ENCODE measurements around the gene MYOM3.
"Not testable (repeated sequence)": the region's sequence is repeated elsewhere in the genome, so short reads cannot be mapped to it uniquely, and the experiment has no call there.

The MYOM3 gene

GRCh38 chr1:24065304-24065703 is 46.6 kb downstream of the MYOM3 start:
- no peak overlapping the region for H3K4me3 ChIP-seq (ENCODE audit: low read length)
- no peaks in the 10 kb centered on the region for H3K36me3 ChIP-seq (ENCODE audit: control insufficient read depth, insufficient read depth, low read length)
- no peaks in the 10 kb centered on the region for H3K4me1 ChIP-seq (ENCODE audit: control insufficient read depth, insufficient read depth, low read length)
- H3K27me3 ChIP-seq (ENCODE audit: control insufficient read depth, insufficient read depth, low read length), result no peaks in the 10 kb centered on the region
- H3K9ac ChIP-seq (ENCODE audit: low read length), result no peak overlapping the region
- H3K27ac ChIP-seq (ENCODE audit: low read depth, low read length), result no peak overlapping the region

DNA sequence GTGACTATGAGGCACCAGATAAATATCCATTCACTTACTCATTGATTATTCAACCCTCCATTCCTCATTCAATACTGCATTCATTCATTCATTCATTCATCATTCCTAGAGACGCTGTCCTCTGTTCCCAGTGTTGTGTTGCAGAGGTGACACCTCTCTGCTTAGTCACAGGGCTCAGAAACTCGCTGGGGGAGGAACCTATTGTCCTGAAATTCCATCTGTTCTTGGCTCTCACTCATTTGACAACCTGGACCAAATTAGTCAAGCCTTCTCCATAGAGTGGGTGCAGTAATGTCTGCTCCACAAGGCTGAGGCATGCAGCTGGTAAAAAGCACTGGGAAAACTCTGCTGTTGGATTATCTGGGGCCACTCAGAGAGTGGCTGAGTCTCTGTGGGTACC is 49.7 kb downstream of the MYOM3 start:
- no peak overlapping the region for H3K27ac ChIP-seq (ENCODE audit: low read depth, low read length)
- no peaks in the 10 kb centered on the region for H3K36me3 ChIP-seq (ENCODE audit: control insufficient read depth, insufficient read depth, low read length)

DNA sequence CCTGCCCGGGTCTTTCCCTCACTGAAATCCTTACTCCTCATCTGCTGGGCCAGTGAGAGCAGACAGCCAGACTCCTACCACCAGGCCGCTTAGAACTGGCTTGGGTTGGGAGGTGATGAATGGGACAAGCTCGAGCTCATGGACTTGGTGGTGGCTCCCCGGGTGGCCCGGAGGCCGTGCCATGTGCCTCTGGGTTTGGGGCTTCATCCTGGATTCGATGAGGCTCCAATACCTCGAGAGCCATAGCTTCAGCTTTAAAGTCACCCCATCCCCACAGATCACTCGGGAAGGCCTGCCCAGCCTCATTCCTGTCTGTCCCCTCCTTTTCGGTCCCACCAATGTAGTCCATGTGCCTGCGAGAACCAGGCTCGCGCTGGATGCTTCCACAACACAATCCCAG is 51.5 kb downstream of the MYOM3 start:
- Histone ChIP-seq H3K4me3 (ENCODE audit: low read length) (no peak overlapping the region), H3K9ac (ENCODE audit: low read length) (no peak overlapping the region), H3K36me3 (ENCODE audit: control insufficient read depth, insufficient read depth, low read length) (no peaks in the 10 kb centered on the region), H3K27ac (ENCODE audit: low read depth, low read length) (no peak overlapping the region), H3K27me3 (ENCODE audit: control insufficient read depth, insufficient read depth, low read length) (no peaks in the 10 kb centered on the region), H3K4me1 (ENCODE audit: control insufficient read depth, insufficient read depth, low read length) (no peaks in the 10 kb centered on the region)

More for the DNA sequence above, 49.7 kb downstream of the MYOM3 start:
- H3K4me1 ChIP-seq (ENCODE audit: control insufficient read depth, insufficient read depth, low read length), result no peaks in the 10 kb centered on the region
- H3K4me3 ChIP-seq (ENCODE audit: low read length), result no peak overlapping the region
- H3K27me3 ChIP-seq (ENCODE audit: control insufficient read depth, insufficient read depth, low read length), result no peaks in the 10 kb centered on the region
- no peak overlapping the region for H3K9ac ChIP-seq (ENCODE audit: low read length)

DNA sequence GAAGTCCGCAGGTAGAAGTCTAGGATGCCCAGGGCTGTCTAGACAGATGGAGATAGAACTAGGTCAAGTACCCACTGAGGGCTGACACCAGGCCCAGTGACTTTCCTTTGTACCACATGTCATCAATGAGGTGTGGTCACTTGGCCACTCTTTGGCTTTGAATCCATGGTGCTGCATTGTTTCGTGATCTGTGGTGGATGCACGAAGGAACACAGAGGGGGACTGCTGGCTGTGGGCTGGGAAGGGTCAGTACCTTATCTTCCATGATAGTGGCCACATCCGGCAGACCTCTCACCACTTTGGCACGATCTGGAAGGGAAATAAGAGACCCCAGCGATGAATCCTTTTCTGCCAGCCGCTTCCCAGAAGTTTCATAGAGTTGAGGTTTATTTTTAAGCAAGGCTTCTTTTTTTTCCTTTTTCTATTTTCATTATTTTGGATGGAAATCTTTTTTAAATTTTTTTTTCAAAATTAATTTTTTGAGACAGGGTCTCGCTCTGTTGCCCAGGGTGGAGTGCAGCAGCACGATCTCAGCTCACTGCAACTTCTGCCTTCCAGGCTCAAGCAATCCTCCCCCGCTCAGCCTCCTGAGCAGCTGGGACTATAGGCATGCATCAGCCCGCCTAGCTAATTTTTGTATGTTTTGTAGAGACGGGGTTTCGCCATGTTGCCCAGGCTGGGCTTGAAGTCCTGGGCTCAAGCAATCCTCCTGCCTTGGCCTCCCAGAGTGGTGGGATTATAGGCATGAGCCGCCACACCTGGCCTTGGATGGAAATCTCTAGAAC is 53.1 kb downstream of the MYOM3 start:
- H3K9ac ChIP-seq (ENCODE audit: low read length), result no peak overlapping the region
- H3K4me3 ChIP-seq (ENCODE audit: low read length), result no peak overlapping the region
- H3K4me1 ChIP-seq (ENCODE audit: control insufficient read depth, insufficient read depth, low read length), result no peaks in the 10 kb centered on the region
- H3K27me3 ChIP-seq (ENCODE audit: control insufficient read depth, insufficient read depth, low read length), result no peaks in the 10 kb centered on the region
- no peaks in the 10 kb centered on the region for H3K36me3 ChIP-seq (ENCODE audit: control insufficient read depth, insufficient read depth, low read length)
- no peak overlapping the region for H3K27ac ChIP-seq (ENCODE audit: low read depth, low read length)

DNA sequence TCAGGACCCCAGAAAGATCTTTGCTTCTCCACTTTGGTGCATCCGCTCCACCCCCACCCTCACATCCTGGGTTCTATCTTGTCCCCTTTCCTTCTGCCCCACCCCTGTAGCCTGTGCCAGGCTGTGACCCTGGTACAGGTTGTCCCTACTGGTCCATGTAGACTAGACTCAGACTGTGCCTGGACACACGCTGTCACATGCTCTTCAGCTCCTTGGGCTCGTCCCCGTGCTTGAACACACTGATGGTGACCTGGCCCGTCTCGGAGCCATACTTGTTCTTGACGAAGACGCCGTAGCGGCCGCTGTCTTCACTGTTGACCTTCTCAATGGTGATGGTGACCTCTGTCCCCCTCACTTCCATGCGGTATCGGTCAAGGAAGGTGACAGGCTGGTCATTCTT is 54.8 kb downstream of the MYOM3 start:
- H3K27me3 ChIP-seq (ENCODE audit: control insufficient read depth, insufficient read depth, low read length), result no peaks in the 10 kb centered on the region
- no peak overlapping the region for H3K9ac ChIP-seq (ENCODE audit: low read length)
- no peak overlapping the region for H3K4me3 ChIP-seq (ENCODE audit: low read length)
- no peaks in the 10 kb centered on the region for H3K36me3 ChIP-seq (ENCODE audit: control insufficient read depth, insufficient read depth, low read length)
- no peak overlapping the region for H3K27ac ChIP-seq (ENCODE audit: low read depth, low read length)
- H3K4me1 ChIP-seq (ENCODE audit: control insufficient read depth, insufficient read depth, low read length), result no peaks in the 10 kb centered on the region

- H3K36me3 ChIP-seq (ENCODE audit: control insufficient read depth, insufficient read depth, low read length), result no peaks in the 10 kb centered on the region
- no peaks in the 10 kb centered on the region for H3K4me1 ChIP-seq (ENCODE audit: control insufficient read depth, insufficient read depth, low read length)
- no peaks in the 10 kb centered on the region for H3K27me3 ChIP-seq (ENCODE audit: control insufficient read depth, insufficient read depth, low read length)
- no peak overlapping the region for H3K27ac ChIP-seq (ENCODE audit: low read depth, low read length)
- H3K4me3 ChIP-seq (ENCODE audit: low read length), result no peak overlapping the region
- no peak overlapping the region for H3K9ac ChIP-seq (ENCODE audit: low read length)
Measured at GRCh38 chr1:24055681-24056080, 56.3 kb downstream of the MYOM3 start.

DNA sequence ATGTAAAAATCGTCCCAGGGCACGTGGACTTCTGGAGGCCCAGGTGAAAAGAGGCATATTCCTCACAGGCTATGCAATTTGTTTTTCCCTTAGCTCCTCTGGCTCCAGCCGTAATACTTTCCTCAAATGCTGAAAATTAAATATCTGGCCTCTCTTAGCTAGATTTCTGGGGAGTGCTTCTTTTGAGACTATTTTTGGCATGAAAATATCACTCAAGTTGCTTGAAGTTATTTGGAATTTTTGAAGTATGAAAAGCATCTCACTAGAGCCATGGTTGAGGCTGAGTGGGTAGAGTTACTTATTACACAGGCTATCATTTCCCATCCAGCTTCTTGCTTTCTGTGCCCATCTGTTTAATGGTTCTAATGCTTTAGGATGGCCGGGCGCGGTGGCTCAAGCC is 59.7 kb downstream of the MYOM3 start:
- H3K4me3 ChIP-seq (ENCODE audit: low read length), result no peak overlapping the region

GRCh38 chr1:24051206-24051945 is 60.6 kb downstream of the MYOM3 start:
- H3K4me1 ChIP-seq (ENCODE audit: control insufficient read depth, insufficient read depth, low read length), result peaks cover 7% of the 10 kb centered on the region
- H3K27ac ChIP-seq (ENCODE audit: low read depth, low read length), result no peak overlapping the region
- H3K27me3 ChIP-seq (ENCODE audit: control insufficient read depth, insufficient read depth, low read length), result no peaks in the 10 kb centered on the region
- no peak overlapping the region for H3K9ac ChIP-seq (ENCODE audit: low read length)
- H3K4me3 ChIP-seq (ENCODE audit: low read length), result no peak overlapping the region
- no peaks in the 10 kb centered on the region for H3K36me3 ChIP-seq (ENCODE audit: control insufficient read depth, insufficient read depth, low read length)

More for the DNA sequence above, 59.7 kb downstream of the MYOM3 start:
- H3K27ac ChIP-seq (ENCODE audit: low read depth, low read length), result no peak overlapping the region
- H3K27me3 ChIP-seq (ENCODE audit: control insufficient read depth, insufficient read depth, low read length), result no peaks in the 10 kb centered on the region
- no peaks in the 10 kb centered on the region for H3K36me3 ChIP-seq (ENCODE audit: control insufficient read depth, insufficient read depth, low read length)
- H3K9ac ChIP-seq (ENCODE audit: low read length), result no peak overlapping the region
- H3K4me1 ChIP-seq (ENCODE audit: control insufficient read depth, insufficient read depth, low read length), result no peaks in the 10 kb centered on the region

DNA sequence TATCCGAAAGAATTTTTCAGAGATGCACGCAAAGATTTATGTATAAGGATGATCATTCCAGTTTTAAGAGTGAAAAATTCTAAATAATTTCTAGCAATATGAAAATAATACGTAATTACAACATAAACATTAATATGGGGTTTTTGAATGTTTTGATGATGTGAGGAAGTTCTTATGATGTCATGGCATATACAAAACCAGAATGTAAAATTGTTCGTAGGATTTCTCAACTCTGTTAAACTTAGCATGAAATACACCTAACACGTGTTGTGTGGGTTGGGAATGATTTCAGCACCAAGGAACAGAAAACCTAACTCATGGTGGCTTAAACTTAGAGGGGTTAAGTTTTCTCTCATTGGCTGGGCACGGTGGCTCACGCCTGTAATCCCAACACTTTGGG is 62.2 kb downstream of the MYOM3 start:
- Histone ChIP-seq H3K27ac (ENCODE audit: low read depth, low read length) (no peak overlapping the region), H3K4me3 (ENCODE audit: low read length) (no peak overlapping the region), H3K36me3 (ENCODE audit: control insufficient read depth, insufficient read depth, low read length) (no peaks in the 10 kb centered on the region), H3K9ac (ENCODE audit: low read length) (no peak overlapping the region), H3K27me3 (ENCODE audit: control insufficient read depth, insufficient read depth, low read length) (no peaks in the 10 kb centered on the region), H3K4me1 (ENCODE audit: control insufficient read depth, insufficient read depth, low read length) (peaks cover 11% of the 10 kb centered on the region)

GRCh38 chr1:24048894-24049293 is 63.0 kb downstream of the MYOM3 start:
- peaks cover 11% of the 10 kb centered on the region for H3K4me1 ChIP-seq (ENCODE audit: control insufficient read depth, insufficient read depth, low read length)
- not testable (repeated sequence) for H3K9ac ChIP-seq (ENCODE audit: low read length); H3K36me3 ChIP-seq (ENCODE audit: control insufficient read depth, insufficient read depth, low read length); H3K27ac ChIP-seq (ENCODE audit: low read depth, low read length); H3K27me3 ChIP-seq (ENCODE audit: control insufficient read depth, insufficient read depth, low read length); H3K4me3 ChIP-seq (ENCODE audit: low read length)

DNA sequence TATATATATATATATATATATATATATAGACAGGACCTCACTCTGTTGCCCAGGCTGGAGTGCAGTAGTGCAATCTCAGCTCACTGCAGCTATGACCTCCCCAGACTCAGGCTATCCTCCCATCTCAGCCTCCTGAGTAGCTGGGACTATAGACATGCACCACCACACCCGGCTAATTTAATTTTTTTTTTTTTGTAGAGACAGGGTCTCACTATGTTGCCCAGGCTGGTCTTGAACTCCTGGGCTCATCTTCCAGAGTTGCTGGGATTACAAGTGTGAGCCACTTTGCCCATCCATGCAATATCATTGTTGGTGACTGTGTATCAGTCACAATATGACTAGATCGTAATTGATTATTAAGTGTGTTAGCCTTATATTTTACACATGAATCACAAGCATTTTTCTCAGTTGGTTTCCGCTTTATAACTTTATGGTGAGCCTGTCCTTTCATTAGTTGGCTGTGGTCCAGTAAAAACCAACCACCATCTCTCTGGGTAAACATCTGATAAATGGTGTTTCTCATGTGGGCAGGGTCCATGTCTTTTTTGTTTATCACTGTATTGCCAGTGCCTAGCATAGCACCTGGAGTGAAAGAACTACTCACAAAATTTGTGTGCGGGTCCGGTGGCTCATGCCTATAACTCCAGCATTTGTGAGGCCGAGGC is 63.6 kb downstream of the MYOM3 start:
- peaks cover 11% of the 10 kb centered on the region for H3K4me1 ChIP-seq (ENCODE audit: control insufficient read depth, insufficient read depth, low read length)
- H3K27me3 ChIP-seq (ENCODE audit: control insufficient read depth, insufficient read depth, low read length), result no peaks in the 10 kb centered on the region
- H3K36me3 ChIP-seq (ENCODE audit: control insufficient read depth, insufficient read depth, low read length), result no peaks in the 10 kb centered on the region
- H3K27ac ChIP-seq (ENCODE audit: low read depth, low read length), result no peak overlapping the region
- no peak overlapping the region for H3K4me3 ChIP-seq (ENCODE audit: low read length)
- H3K9ac ChIP-seq (ENCODE audit: low read length), result no peak overlapping the region

- no peak overlapping the region for H3K27ac ChIP-seq (ENCODE audit: low read depth, low read length)
Measured at GRCh38 chr1:24047110-24047477, 64.8 kb downstream of the MYOM3 start.

More at GRCh38 chr1:24047110-24047477, 64.8 kb downstream of the MYOM3 start:
- H3K4me1 ChIP-seq (ENCODE audit: control insufficient read depth, insufficient read depth, low read length), result peaks cover 11% of the 10 kb centered on the region
- H3K36me3 ChIP-seq (ENCODE audit: control insufficient read depth, insufficient read depth, low read length), result no peaks in the 10 kb centered on the region
- H3K4me3 ChIP-seq (ENCODE audit: low read length), result no peak overlapping the region
- H3K27me3 ChIP-seq (ENCODE audit: control insufficient read depth, insufficient read depth, low read length), result no peaks in the 10 kb centered on the region
- no peak overlapping the region for H3K9ac ChIP-seq (ENCODE audit: low read length)

All from rectal smooth muscle tissue (tissue), 1 donor.